ENCODE results near the gene VIL1. TPM values are rescaled to one million over a fixed set of nuclear protein-coding genes. Genes with fewer than 3 reads are reported as not detected.

VIL1 gene
- total RNA-seq, 1 donor: not detected

DNA sequence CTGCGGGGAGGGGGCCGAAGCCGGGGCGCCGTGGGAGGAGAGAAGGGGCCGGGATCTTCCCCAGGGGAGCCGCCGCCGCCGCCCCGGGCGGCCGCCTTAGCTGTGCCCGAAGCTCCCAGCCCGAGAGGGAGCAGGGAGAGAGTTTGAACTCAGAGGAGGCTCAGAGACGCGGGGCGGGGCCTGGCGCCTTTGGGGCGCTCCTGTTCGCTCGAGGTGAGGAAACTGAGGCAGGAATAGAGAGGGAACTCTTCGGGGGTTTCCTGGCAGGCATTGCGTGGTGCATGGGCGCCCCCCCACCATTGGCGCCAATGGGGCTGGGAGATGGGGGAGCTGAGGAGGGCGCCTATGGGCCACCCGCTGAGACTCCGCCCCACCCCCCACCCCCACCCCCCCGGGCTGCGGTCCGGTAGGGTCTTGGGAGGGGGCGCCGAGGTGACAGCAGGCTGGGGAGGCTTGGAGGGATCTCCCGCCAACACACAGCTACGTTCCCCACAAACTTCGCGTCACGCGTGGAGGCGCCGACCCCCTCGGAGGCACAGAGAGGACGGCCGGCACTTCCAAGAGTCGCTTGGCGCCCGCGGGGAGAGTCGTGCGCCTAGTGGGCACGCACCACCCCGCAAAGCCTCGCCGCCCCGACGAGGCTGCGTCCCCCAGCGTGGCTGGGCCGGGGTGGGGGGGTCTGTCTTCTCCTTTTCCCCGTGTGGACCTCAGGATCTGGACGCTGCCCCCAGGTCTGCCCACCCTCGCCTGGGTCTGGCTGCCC, 18.6 kb upstream of the VIL1 start:
- H3K27me3 ChIP-seq (ENCODE audit: insufficient read depth, low read length): no peaks in the 10 kb centered on the region
- peak overlapping the region; percentile 29 for H2AFZ ChIP-seq (ENCODE audit: low read length)
- H3K9me3 ChIP-seq (ENCODE audit: low read depth, low read length): no peaks in the 10 kb centered on the region
- H3K79me2 ChIP-seq (ENCODE audit: insufficient read depth, low read length): peaks cover 33% of the 10 kb centered on the region
- peaks cover 24% of the 10 kb centered on the region for H3K36me3 ChIP-seq (ENCODE audit: insufficient read depth, low read length)
- H3K4me2 ChIP-seq (ENCODE audit: insufficient read depth, low read length): peak overlapping the region; percentile 84
- H3K4me1 ChIP-seq (ENCODE audit: insufficient read depth, low read length): peaks cover 23% of the 10 kb centered on the region
- peak; percentile 90 for DNase-seq (ENCODE audit: insufficient read length, low spot score, missing footprints)
- peaks cover 13% of the 10 kb centered on the region for H4K20me1 ChIP-seq (ENCODE audit: insufficient read depth, low read length)
- peak overlapping the region; percentile 82 for H3K4me3 ChIP-seq (ENCODE audit: insufficient read depth, low read length)
- TF ChIP-seq, protein P1, sequence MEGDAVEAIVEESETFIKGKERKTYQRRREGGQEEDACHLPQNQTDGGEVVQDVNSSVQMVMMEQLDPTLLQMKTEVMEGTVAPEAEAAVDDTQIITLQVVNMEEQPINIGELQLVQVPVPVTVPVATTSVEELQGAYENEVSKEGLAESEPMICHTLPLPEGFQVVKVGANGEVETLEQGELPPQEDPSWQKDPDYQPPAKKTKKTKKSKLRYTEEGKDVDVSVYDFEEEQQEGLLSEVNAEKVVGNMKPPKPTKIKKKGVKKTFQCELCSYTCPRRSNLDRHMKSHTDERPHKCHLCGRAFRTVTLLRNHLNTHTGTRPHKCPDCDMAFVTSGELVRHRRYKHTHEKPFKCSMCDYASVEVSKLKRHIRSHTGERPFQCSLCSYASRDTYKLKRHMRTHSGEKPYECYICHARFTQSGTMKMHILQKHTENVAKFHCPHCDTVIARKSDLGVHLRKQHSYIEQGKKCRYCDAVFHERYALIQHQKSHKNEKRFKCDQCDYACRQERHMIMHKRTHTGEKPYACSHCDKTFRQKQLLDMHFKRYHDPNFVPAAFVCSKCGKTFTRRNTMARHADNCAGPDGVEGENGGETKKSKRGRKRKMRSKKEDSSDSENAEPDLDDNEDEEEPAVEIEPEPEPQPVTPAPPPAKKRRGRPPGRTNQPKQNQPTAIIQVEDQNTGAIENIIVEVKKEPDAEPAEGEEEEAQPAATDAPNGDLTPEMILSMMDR (IDR thresholded peaks at IDR 0.05; ENCODE audit: extremely low read depth, low read depth, low read length): no peak
- H3K27ac ChIP-seq (ENCODE audit: low read depth, low read length): peak overlapping the region; percentile 23

DNA sequence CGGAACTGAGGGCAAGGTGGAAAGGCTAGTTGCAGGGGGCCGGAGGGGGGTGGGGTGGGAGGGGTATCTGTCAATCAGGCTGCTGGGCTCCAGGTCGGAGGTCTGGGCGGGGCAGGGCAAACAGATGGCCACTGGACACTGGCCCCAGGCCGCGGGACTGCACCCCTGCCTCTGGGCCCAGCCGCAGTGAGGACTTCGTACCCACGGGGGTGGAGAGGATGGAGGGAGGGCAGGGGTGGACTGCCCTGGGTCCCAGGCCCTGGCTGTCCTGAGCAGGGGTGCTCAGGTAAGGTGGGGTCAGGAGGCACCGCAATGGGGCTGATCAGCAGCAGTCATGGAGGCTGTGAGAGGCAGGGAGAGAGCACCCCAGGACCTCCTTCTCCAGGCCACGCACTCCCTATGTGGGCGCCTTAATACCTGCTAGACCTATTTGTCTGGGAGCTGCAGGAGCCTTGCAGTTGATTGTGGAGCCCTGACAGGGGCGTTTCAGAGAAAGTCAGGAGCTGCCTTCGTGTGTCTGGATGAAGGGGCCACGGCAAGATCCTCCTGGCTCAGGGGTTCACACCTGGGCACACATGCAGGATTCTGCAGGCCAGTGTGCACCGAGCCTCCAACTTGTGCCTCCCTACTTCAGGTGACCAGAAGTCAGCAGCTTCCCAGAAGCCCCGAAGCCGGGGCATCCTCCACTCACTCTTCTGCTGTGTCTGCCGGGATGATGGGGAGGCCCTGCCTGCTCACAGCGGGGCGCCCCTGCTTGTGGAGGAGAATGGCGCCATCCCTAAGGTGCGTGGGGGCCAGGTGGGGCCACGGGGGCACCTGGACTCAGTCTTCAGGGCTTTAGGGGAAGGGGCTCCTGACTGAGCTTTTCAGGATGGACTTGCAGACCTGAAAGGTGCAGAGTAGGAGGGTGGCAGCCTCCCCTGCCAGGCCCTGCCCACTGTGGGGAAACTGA, 17.7 kb upstream of the VIL1 start:
- Histone ChIP-seq H3K27ac (ENCODE audit: low read depth, low read length) (no peak overlapping the region), H2AFZ (ENCODE audit: low read length) (no peak overlapping the region)
- DNase-seq (ENCODE audit: insufficient read length, low spot score, missing footprints): peak; percentile 91

DNA sequence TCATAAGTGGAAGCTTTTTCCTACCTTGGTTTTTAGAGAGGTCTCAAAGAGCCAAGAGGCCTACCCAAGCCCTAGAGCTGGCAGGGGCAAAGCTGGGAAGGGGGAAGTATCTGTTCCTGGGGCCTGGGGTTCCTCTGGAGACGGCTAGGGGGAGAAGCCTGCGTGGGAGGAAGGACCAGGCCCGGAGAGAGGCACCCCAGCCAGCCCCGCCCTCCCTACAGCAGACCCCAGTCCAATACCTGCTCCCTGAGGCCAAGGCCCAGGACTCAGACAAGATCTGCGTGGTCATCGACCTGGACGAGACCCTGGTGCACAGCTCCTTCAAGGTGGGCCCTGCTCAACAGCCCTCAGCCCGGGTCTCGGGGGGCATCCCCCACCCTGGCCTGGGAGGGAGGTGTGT, 17.0 kb upstream of the VIL1 start:
- Histone ChIP-seq H3K27ac (ENCODE audit: low read depth, low read length) (peak overlapping the region; percentile 28), H3K36me3 (ENCODE audit: insufficient read depth, low read length) (peaks cover 24% of the 10 kb centered on the region), H3K27me3 (ENCODE audit: insufficient read depth, low read length) (no peaks in the 10 kb centered on the region), H3K4me1 (ENCODE audit: insufficient read depth, low read length) (peaks cover 23% of the 10 kb centered on the region), H4K20me1 (ENCODE audit: insufficient read depth, low read length) (peaks cover 13% of the 10 kb centered on the region), H3K79me2 (ENCODE audit: insufficient read depth, low read length) (peaks cover 33% of the 10 kb centered on the region), H3K4me2 (ENCODE audit: insufficient read depth, low read length) (peak overlapping the region; percentile 84), H3K4me3 (ENCODE audit: insufficient read depth, low read length) (no peak overlapping the region), H3K9me3 (ENCODE audit: low read depth, low read length) (no peaks in the 10 kb centered on the region), H2AFZ (ENCODE audit: low read length) (no peak overlapping the region)
- peak; percentile 87 for DNase-seq (ENCODE audit: insufficient read length, low spot score, missing footprints)
- TF ChIP-seq, protein P1 (IDR thresholded peaks at IDR 0.05; ENCODE audit: extremely low read depth, low read depth, low read length): no peak

More for the DNA sequence above, 17.7 kb upstream of the VIL1 start:
- TF ChIP-seq, protein P1 (IDR thresholded peaks at IDR 0.05; ENCODE audit: extremely low read depth, low read depth, low read length): no peak
- Histone ChIP-seq H4K20me1 (ENCODE audit: insufficient read depth, low read length) (peaks cover 13% of the 10 kb centered on the region), H3K4me3 (ENCODE audit: insufficient read depth, low read length) (peak overlapping the region; percentile 82), H3K27me3 (ENCODE audit: insufficient read depth, low read length) (no peaks in the 10 kb centered on the region), H3K79me2 (ENCODE audit: insufficient read depth, low read length) (peaks cover 33% of the 10 kb centered on the region), H3K4me2 (ENCODE audit: insufficient read depth, low read length) (peak overlapping the region; percentile 84), H3K9me3 (ENCODE audit: low read depth, low read length) (no peaks in the 10 kb centered on the region), H3K4me1 (ENCODE audit: insufficient read depth, low read length) (peaks cover 26% of the 10 kb centered on the region), H3K36me3 (ENCODE audit: insufficient read depth, low read length) (peaks cover 24% of the 10 kb centered on the region)
